Ishikawa (cell line): Measurements from ENCODE around the gene SYNJ1.

Source experiments
- CREB1 ChIP-seq: IDR thresholded peaks from 2 replicates; pipeline ENCODE4 v1.6.1; 2012; ENCODE audit warnings: low read depth
- NFIC ChIP-seq: IDR thresholded peaks from 2 replicates; pipeline ENCODE4 v1.6.1; 2012
- TF ChIP-seq, protein P1 (sequence below): IDR thresholded peaks from 2 replicates; pipeline ENCODE4 v1.6.1; 2012
- TF ChIP-seq, protein P2 (sequence below): IDR thresholded peaks from 2 replicates; pipeline ENCODE4 v1.6.1; 2012

DNA sequence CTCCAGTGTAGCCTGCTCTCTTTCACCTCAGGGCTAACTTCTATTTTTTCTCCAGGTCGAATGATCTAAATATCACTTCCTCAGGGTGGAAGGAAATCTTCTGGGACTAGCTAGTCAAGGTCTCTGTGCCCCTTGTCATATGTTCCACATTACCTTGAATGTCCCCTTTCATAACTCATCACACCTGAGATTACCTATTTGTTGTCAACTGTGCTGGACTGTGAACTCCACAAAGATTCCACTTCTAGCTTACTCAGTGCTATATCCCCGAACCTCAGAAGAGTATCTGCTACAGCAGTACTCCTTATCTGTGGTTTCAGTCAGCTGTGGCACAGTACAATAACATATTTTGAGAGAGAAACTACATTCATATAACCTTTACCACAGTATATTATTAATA lies 14.6 kb upstream of the SYNJ1 start:
- TF ChIP-seq, protein P1, sequence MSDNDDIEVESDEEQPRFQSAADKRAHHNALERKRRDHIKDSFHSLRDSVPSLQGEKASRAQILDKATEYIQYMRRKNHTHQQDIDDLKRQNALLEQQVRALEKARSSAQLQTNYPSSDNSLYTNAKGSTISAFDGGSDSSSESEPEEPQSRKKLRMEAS, result no peak
- TF ChIP-seq CREB1 (no peak), NFIC (no peak)
- TF ChIP-seq, protein P2, sequence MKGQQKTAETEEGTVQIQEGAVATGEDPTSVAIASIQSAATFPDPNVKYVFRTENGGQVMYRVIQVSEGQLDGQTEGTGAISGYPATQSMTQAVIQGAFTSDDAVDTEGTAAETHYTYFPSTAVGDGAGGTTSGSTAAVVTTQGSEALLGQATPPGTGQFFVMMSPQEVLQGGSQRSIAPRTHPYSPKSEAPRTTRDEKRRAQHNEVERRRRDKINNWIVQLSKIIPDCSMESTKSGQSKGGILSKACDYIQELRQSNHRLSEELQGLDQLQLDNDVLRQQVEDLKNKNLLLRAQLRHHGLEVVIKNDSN, result no peak
